ACHN (cell line): ENCODE results near the gene VAV2.

Experiments used
- DNase-seq: peaks from one replicate; pipeline ENCODE4 v3.0.0-alpha.2; 2015
- in situ Hi-C: cut with HindIII; loops from 2 replicates; pipeline ENCODE4 v1.10.0; 2017; ENCODE audit warnings: low sequenced_read_pairs, low pct_ligation_motif_present, low pct_unique_long_range_greater_than_20kb

Gene VAV2

DNA sequence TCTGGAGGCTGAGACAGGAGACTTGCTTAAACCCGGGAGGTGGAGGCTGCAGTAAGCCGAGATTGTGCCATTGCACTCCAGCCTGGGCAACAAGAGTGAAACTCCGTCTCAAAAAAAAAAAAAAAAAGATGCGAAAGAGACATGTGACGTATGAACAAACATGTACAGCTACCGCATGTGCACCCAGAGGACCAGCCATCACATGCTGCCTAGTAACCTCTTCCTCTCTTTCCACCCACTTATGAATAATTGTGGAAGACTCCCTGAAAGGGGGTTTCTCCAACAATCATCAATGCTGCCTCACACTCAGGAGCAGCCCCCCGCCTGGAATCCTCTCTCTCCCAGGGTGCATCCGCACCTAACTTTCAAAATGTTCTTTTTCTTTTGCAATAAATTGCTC is 256.2 kb downstream of the VAV2 start:
- in situ Hi-C loops: no loop called here
- DNase-seq: no peak

DNA sequence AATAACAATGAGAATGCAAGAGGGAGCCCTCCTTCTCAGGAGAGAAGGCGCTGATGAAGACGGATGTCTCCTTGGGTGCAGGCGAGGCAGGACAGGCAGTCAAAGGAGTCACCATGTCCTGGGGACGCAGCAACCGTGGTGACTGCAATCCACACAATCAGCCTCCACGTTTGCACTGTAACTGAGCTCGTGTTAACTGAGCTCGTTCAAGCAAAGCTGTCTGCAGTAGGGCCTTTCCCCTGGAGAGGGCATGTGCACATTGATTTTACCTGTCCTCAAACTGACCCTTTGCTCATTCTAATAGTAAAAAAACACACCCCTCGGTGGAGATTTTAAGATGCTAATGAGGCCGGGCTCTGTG is 256.7 kb downstream of the VAV2 start:
- in situ Hi-C loops: no loop called here
- no peak for DNase-seq

- in situ Hi-C loops: no loop called here
- DNase-seq: no peak
Observed at GRCh38 chr9:133734590-133735414, 257.3 kb downstream of the VAV2 start.

DNA sequence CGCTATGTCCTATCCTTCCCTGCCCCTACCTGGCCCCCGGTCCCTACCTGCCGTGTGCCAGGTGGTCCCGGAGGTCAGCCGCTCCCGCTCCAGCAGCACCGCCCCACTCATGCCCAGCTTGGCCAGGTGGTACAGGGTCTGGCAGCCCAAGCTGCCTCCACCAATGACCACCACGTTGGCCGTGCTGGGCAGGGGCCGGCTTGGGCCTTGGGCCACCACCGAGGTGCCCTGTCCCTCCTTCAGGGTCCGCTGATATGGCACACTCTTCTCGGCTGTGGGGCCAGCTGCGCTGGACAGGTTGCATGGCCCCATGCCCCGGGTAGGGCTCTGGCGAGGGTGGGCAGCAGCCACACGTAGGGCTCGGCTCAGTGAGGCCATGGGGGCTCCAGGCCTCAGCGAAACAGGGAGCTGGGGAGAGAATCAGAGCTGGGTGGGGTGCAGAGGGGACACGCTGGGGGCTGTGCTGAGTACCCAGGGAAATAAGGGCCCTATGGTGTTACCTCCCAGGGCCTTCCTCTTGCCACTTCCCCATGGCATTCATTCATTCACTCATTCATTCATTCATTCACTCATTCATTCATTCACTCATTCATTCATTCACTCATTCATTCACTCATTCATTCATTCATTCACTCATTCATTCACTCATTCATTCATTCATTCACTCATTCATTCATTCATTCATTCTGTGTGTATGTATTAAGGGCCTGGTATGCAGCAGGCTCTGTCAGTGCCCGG is 258.2 kb downstream of the VAV2 start:
- in situ Hi-C loops: no loop called here
- DNase-seq: no peak

- in situ Hi-C loops: no loop called here
- no peak for DNase-seq
Observed at GRCh38 chr9:133733421-133733795, 258.7 kb downstream of the VAV2 start.

GRCh38 chr9:133732639-133733408 is 259.3 kb downstream of the VAV2 start:
- no peak for DNase-seq
- in situ Hi-C loops: no loop called here

DNA sequence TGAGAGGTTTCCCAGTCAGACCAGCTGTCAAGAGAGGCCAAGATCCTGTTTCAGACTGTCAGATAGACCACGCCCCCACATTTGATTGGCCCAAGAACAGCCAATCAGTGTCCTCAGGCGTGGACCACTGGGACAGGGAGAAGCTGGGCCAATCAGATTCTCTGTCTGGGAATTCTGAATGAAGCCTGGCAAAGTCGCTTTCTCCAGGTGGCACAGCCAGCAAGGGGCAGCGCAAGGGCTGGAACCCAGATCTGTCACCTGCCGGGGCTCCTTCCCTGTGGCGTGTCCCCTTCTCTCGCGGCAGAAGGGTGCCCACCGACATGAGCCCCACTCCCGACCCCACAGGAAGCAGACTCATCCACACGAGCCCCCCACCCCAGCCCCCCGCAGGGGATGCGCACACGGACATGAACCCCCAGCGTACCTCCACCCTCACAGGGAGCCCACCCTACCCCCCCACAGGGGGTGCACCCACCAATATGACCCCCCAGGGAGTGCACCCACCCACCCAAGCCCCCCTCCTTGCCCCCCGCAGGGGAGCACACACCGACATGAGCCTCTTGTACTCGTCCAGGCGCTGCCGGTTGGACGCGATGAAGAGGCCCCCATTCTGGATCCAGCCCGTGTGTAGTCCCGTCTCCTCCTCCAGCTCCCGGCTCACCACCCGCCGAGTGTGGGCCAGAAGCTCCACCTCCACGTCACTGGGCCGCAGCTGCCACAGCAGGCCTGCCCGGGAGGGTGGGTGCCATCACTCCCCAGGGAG is 260.1 kb downstream of the VAV2 start:
- in situ Hi-C loops: no loop called here
- DNase-seq: peak; percentile 39

DNA sequence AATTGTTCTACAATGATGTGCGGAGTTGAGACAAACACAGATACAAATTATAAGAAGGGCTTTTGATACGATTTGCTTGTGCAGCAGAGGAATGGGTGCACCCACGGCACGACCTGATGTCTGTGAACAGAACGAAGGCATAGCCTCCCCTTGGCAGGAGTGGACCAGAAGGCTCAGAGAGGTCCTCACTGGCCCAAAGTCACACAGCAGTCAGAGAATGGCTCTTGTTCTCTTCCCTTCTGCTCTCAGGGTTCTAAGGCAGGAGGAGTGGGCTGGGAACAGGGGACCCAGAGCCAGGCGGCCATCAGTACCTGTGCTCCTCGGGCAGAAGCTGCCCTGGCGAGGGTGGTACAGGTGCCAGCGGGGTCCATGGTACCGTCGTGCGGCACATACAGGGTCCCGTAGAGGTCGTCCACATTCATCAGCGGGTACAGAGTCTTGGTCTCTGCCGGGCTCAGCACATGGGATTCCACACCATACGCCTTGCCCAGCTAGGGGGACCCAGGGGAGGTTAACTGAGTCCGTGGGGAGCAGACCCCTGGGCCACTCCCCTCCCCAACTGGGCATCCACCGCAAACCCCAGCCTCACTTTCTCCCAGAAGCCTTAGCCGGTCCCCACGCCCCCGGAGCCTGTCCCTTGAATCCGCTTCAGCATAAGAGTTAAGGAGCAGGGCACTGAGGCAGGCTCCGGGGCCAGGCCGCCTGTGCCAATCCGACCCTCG is 261.0 kb downstream of the VAV2 start:
- no peak for DNase-seq
- in situ Hi-C loops: no loop called here

GRCh38 chr9:133729617-133730281 is 262.4 kb downstream of the VAV2 start:
- DNase-seq: no peak
- in situ Hi-C loops: no loop called here

DNA sequence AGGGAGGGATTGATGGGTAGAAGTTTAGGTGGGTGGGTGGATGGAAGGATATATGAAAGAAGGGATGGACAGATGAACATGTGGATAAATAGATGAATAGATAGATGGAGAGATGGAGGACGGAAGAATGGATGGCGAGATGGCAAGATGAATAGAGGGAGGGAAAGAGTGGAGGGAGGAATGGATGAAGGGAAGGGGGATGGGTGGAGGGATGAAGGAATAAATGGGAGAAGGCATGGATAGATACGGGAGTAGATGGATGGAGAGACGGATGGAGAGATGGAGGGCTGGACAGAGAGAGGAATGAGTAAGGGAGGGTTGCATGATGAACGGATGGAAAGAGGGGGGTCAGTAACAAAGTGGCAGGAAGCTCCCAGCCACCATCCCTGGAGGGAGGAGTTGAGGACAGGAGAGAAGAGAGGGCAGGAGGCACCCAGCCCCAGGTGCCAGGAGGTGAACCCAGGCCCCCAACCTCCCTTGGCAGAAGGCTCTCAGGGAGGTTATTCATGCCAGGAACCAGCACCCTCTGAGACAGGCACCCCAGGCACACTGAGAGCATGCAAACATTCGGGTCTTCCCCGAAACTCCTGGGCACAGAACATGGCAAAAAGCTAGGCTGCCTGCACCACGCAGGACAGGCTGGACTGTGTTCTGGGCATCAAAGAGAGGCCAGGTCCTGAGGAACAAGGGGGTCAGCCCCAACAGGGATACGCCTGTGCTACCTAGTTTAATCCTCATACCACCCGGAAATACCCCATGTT is 263.1 kb downstream of the VAV2 start:
- in situ Hi-C loops: no loop called here
- DNase-seq: no peak

- in situ Hi-C loops: no loop called here
Observed at GRCh38 chr9:133727876-133728441, 264.2 kb downstream of the VAV2 start.

GRCh38 chr9:133727277-133727875 is 264.7 kb downstream of the VAV2 start:
- DNase-seq: no peak

More at GRCh38 chr9:133727876-133728441, 264.2 kb downstream of the VAV2 start:
- DNase-seq: no peak

DNA sequence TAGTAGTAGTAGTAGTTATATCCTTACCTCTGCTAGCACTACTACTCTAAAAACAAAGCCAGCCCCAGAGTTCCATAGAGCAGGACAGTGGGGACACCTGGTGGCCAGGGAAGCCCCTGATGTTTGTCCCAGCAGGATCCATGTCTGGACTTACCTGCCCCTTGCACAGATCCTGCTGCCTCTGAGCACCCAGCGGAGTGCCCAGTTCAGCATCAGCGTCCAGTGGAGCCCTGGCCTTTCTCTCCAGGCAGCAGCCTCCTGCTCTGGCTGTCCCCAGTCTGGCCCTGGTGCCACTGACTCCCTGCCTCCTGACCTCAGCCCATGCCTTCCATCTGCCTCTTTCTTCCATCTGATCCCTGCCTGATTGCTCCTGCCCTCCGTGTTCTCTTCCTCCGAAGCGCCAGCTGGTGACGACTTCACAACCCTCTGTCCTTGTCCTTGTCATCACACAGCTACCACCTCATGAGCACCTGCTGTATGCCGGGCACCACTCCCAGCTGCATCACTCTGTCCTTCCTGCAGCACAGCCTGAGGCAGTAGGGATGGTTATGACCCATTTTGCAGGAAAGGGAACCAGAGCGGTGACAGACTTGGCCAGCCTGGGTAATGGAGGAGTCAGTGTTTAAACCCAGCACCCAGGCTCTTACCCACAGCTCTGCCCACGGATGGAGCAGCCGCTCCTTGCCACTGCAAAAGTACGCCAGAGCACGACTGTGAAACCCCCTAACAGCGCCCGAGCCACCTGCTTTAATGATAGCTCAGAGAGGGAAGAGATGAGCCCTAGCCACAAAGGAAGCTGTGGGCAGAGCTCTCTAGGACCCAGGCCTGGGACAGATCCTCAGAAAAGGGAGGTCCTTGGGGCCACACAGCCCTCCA is 265.5 kb downstream of the VAV2 start:
- in situ Hi-C loops: no loop called here
- peak; percentile 42 for DNase-seq

More at GRCh38 chr9:133727277-133727875, 264.7 kb downstream of the VAV2 start:
- in situ Hi-C loops: no loop called here

- no peak for DNase-seq
- in situ Hi-C loops: no loop called here
Observed at GRCh38 chr9:133725886-133726285, 266.2 kb downstream of the VAV2 start.

- DNase-seq: no peak
- in situ Hi-C loops: no loop called here
Observed at GRCh38 chr9:133718563-133719315, 273.4 kb downstream of the VAV2 start.
